ENCODE measurements around the gene POLD4.
"Not testable (repeated sequence)": the region's sequence is repeated elsewhere in the genome, so short reads cannot be mapped to it uniquely, and the experiment has no call there.

The POLD4 gene

DNA sequence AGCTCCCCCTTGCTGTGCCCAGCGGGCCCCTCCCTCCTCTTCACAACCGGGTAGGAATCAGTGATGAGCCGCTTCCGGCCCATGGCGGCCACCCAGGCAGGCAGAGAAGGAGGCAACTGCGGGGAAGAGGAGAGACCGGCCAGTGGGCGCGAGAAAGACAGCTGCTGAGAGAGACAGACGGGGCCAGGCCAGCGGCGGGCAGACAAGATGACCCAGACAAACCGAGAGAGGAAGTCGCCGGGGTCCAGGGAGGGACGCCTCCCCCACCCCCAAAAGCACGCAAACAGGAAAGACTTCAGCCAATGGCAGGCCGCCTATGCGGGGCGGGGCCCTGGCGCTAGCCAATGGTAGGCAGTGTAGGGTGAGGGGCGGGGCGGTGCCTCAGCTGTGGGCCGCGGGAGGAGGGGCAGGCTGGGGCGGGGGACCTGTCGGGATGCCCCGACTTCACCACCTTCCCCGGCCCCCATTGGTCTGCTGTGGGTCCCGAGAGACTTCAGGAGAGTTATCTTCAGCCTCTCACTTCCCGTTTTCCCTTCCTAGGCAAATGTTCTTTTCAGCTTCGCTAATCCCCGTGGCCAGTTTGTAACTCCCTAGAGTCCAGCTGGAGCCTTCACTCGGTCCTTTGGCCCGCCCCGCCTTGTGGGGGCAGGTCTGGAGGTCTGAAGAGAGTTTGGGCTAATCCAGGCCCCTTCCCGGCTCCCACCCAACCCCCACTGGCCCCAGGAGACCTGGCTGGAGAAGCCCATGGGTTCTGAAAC, at the start of gene POLD4:
POLD4 (minus strand) TSS at position 230 of the 758 bp plus-strand sequence; CDS start at position 83, 147 bp downstream.
- peak; percentile 87 for DNase-seq (ENCODE audit: low read depth)

DNA sequence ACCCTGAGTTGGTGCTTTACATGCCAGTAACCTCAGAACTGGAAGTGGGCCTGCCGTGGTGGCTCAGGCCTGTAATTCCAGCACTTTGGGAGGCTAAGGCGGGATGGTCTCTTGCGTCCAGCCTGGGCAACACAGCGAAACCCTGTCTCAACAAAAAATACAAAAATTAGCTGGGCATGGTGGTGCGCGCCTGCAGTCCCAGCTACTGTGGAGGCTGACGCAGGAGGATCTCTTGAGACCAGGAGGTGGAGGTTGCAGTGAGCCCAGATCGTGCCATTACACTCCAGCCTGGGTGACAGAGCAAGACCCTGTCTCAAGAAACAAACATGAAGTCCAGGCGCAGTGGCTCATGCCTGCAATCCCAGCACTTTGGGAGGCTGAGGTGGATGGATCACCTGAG, 49.7 kb upstream of the POLD4 start:
- DNase-seq (ENCODE audit: low read depth) = not testable (repeated sequence)

- DNase-seq (ENCODE audit: low read depth) = not testable (repeated sequence)
Measured at GRCh38 chr11:67402192-67402839, 49.0 kb upstream of the POLD4 start.

- peak; percentile 17 for DNase-seq (ENCODE audit: low read depth)
Measured at GRCh38 chr11:67401495-67402191, 48.3 kb upstream of the POLD4 start, which contains the start of gene PPP1CA. Gene PPP1CA, minus strand, starts transcription at chr11:67401858. Its CDS starts 76 bp downstream, at chr11:67401782.

- no peak for DNase-seq (ENCODE audit: low read depth)
Measured at GRCh38 chr11:67400942-67401494, 47.7 kb upstream of the POLD4 start.

DNA sequence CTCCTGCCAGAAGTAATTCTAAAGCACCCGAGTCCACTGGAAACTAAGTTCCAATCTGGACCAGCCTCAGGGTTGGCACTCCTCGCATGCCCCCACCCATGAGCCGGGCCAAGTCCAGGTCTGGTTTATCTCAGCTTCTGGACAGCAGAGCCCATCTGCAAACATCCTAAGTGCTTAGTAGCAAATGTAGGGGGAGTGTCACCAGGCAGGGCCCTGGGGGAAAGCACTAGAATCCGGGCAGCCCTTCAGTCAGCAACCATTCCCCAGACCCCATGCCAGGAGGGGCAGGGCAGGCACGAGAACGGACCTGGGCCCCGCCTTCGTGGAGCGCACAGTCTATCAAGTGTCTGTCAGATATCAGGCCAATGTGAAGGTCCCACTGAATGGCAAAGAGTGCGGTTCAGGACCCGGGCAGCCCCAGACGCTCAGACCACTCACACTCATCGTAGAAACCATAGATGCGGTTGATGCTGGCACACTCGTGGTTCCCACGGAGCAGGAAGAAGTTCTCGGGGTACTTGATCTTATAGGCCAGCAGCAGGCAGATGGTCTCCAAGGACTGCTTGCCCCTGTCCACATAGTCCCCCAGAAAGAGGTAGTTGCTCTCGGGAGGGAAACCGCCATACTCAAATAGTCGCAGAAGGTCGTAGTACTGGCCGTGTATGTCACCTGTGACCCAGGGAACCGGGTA, 47.0 kb upstream of the POLD4 start:
- DNase-seq (ENCODE audit: low read depth) = no peak

- no peak for DNase-seq (ENCODE audit: low read depth)
Measured at GRCh38 chr11:67398661-67399563, 45.6 kb upstream of the POLD4 start.

- no peak for DNase-seq (ENCODE audit: low read depth)
Measured at GRCh38 chr11:67397986-67398660, 44.8 kb upstream of the POLD4 start.

DNA sequence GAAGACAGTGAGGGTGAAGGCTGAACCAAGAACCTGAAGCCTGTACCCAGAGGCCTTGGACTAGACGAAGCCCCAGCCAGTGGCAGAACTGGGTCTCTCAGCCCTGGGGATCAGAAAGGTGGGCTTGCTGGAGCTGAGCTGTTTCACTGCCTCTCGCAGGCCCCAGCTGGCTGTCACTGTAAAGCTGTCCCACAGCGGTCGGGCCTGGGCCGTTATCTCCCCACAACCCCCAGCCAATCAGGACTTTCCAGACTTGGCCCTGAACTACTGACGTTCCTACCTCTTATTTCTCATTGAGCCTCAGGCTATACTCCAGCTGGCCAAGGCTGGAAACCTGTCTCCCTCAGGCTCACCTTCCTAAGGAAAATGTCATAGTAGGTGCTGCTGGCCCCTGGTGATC, 44.2 kb upstream of the POLD4 start:
- no peak for DNase-seq (ENCODE audit: low read depth)

DNA sequence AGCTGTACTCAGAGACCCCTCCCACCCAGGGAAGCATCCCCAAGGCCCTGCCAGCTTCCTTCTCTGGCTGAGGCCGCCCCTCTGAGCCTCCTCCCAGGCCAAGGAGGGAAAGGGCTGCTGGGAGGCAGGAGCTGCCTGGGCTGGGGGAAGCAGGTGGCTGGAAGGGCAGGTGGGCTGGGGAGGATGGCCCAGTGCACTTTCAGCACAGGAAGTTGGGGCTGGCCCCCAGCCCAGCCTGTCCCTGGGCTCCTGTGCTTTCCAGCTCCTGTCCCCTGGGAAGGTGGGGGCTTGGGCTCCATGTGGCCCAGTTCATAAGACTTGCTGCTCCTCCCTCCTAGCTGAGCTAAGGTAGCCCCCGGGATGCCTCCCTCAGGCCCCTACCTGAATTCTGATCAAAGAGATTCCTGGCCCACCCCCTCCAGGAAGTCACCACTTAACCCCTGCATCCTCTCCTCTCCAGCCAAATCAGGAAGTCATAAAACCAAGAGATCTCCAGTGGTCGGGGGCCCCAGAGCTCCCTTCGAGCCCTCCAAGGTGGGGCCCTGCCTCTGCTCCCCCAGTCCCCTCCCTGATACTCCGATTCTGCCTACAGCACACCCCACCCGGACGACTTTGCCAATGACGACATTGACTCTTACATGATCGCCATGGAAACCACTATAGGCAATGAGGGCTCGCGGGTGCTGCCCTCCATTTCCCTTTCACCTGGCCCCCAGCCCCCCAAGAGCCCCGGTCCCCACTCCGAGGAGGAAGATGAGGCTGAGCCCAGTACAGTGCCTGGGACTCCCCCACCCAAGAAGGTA, 43.4 kb upstream of the POLD4 start:
- DNase-seq (ENCODE audit: low read depth) = no peak

- DNase-seq (ENCODE audit: low read depth) = no peak
Measured at GRCh38 chr11:67396259-67396581, 42.9 kb upstream of the POLD4 start.

- no peak for DNase-seq (ENCODE audit: low read depth)
Measured at GRCh38 chr11:67395555-67396258, 42.4 kb upstream of the POLD4 start.

- DNase-seq (ENCODE audit: low read depth) = no peak
Measured at GRCh38 chr11:67393990-67394389, 40.6 kb upstream of the POLD4 start.

GRCh38 chr11:67393437-67393836, 40.1 kb upstream of the POLD4 start:
- no peak for DNase-seq (ENCODE audit: low read depth)

- DNase-seq (ENCODE audit: low read depth) = no peak
Measured at GRCh38 chr11:67392183-67392715, 38.9 kb upstream of the POLD4 start.

GRCh38 chr11:67391304-67392182, 38.2 kb upstream of the POLD4 start, which contains the start of gene RAD9A:
Gene RAD9A, plus strand, starts transcription at chr11:67391986. Its CDS starts 59 bp downstream, at chr11:67392045.
- DNase-seq (ENCODE audit: low read depth) = peak; percentile 61

DNA sequence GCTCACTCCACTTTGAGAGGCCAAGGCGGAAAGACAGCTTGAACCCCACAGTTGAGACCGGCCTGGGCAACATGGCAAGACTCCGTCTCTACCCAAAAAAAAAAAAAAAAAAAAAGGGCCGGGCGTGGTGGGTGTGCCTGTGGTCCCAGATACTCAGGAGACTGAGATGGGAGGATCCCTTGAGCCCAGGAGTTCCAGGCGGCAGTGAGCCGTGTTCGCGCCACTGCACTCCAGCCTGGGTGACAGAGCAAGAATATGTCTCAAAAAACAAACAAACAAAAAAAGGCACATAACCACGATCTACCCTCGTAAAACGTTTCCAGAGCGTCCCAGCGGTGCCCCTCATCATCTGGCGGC, 37.6 kb upstream of the POLD4 start:
- no peak for DNase-seq (ENCODE audit: low read depth)

GRCh38 chr11:67389477-67389876, 36.1 kb upstream of the POLD4 start:
- no peak for DNase-seq (ENCODE audit: low read depth)

All from GM04503 (cell line).